Lower leg skin (tissue), 4 donors: ENCODE data around the gene TGFBI. TPM values are rescaled to one million over a fixed set of nuclear protein-coding genes. Genes with fewer than 3 reads are reported as not detected.
"Not testable (repeated sequence)": the region's sequence is repeated elsewhere in the genome, so short reads cannot be mapped to it uniquely, and the experiment has no call there.

Experiments used
- DNase-seq, 2 donors: peaks; one replicate each; pipeline ENCODE4 v3.0.0-alpha.2; 2019; ENCODE audit warnings: low spot score in 2 of 2
- H3K4me3 ChIP-seq: fragments of 200-600 bp; sonication (generic); 2 replicates; pipeline ENCODE4 v1.5.1; 2017; ENCODE audit warnings: mild to moderate bottlenecking, low read depth; ENCODE audit not compliant: poor library complexity, severe bottlenecking
- CTCF ChIP-seq, 3 donors: fragments of 450-650 bp; IDR thresholded peaks; one replicate each; pipeline ENCODE4 v1.5.1; 2016; ENCODE audit warnings: antibody characterized with exemption in 3 of 3, mild to moderate bottlenecking in 3 of 3, moderate library complexity in 2 of 3
- POLR2A ChIP-seq, 2 donors: fragments of 450-650 bp; IDR thresholded peaks; one replicate each; pipeline ENCODE4 v1.6.1; 2016 to 2017; ENCODE audit warnings: antibody characterized with exemption in 2 of 2, mild to moderate bottlenecking in 1 of 2, moderate library complexity in 1 of 2
- WGBS, 2 donors: methylation state at CpG; one replicate each; pipeline ENCODE4 v1.1.5; 2018; 5-methylcytosine and 5-hydroxymethylcytosine counted together
- intact Hi-C: fragments of 100-400 bp; cut with DNase I; formaldehyde crosslinking; loops from one replicate; pipeline ENCODE4 v1.15.0; 2023; ENCODE audit warnings: low total_unique reads
- total RNA-seq, 4 donors: library from RNA; depleted of rRNA; stranded (reverse); fragments of >200 nt; gene quantifications; one replicate each; pipeline ENCODE4 v1.1.0, GENCODE V29; 2016

The TGFBI gene
- total RNA-seq, 4 donors from 2014 or later = 312 to 829 (median 484) TPM

GRCh38 chr5:136042665-136043121 lies 13.9 kb downstream of the TGFBI start:
- intact Hi-C loops = no loop called here
- TF ChIP-seq POLR2A (IDR thresholded peaks at IDR 0.05) (no peak), CTCF (IDR thresholded peaks at IDR 0.05) (no peak)
- no peak for DNase-seq

GRCh38 chr5:136043551-136043950 lies 14.8 kb downstream of the TGFBI start:
- TF ChIP-seq CTCF (IDR thresholded peaks at IDR 0.05) = no peak
- TF ChIP-seq POLR2A (IDR thresholded peaks at IDR 0.05) = no peak
- WGBS, 2 donors = 80 to 87% methylated on average over 2 of the region's 2 CpGs
- no peak for DNase-seq
- intact Hi-C loops = no loop called here
- no peak overlapping the region for H3K4me3 ChIP-seq

More at GRCh38 chr5:136042665-136043121, 13.9 kb downstream of the TGFBI start:
- no peak overlapping the region for H3K4me3 ChIP-seq
- WGBS, 2 donors = 61 to 74% methylated on average over 6 of the region's 6 CpGs

GRCh38 chr5:136043968-136044610 lies 15.3 kb downstream of the TGFBI start:
- no peak for DNase-seq
- intact Hi-C loops = no loop called here
- H3K4me3 ChIP-seq = no peak overlapping the region
- TF ChIP-seq POLR2A (IDR thresholded peaks at IDR 0.05) (no peak), CTCF (IDR thresholded peaks at IDR 0.05) (no peak)
- 94% methylated on average over 7 to 8 of the region's 8 CpGs for WGBS, 2 donors

DNA sequence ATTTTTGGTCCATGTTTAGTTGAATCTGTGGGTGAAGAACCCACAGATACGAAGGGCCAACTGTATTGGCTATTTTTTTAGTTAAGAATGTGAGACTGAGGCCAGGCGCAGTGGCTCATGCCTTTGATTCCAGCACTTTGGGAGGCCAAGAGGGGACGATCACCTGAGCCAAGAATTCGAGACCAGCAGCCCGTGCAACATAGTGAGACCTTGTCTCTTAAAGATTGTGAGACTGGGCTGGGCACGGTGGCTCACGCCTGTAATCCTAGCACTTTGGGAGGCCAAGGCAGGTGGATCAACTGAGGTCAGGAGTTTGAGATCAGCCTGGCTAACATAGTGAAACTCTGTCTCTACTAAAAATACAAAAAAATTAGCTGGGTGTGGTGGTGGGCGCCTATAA lies 16.2 kb downstream of the TGFBI start:
- H3K4me3 ChIP-seq, intact Hi-C loops, DNase-seq: not testable (repeated sequence)
- WGBS, 2 donors = 85 to 91% methylated on average over 8 of the region's 8 CpGs

- DNase-seq = no peak
- intact Hi-C loops = no loop called here
- no peak for TF ChIP-seq POLR2A (IDR thresholded peaks at IDR 0.05)
- TF ChIP-seq CTCF (IDR thresholded peaks at IDR 0.05) = no peak
- WGBS, 2 donors = 87 to 90% methylated on average over 12 of the region's 12 CpGs
- H3K4me3 ChIP-seq = no peak overlapping the region
These were observed 17.5 kb downstream of the TGFBI start for GRCh38 chr5:136046246-136046645.

- no peak for DNase-seq
- H3K4me3 ChIP-seq = no peak overlapping the region
- intact Hi-C loops = no loop called here
- 72 to 82% methylated on average over 8 of the region's 8 CpGs for WGBS, 2 donors
- TF ChIP-seq CTCF (IDR thresholded peaks at IDR 0.05) (no peak), POLR2A (IDR thresholded peaks at IDR 0.05) (no peak)
These were observed 19.1 kb downstream of the TGFBI start for GRCh38 chr5:136047858-136048257.
